EL (cell line): ENCODE results near the gene ITGB5.

Source experiments
- DNase-seq: peaks from one replicate; pipeline ENCODE4 v3.0.0-alpha.2; 2016

ITGB5 gene, protein sequence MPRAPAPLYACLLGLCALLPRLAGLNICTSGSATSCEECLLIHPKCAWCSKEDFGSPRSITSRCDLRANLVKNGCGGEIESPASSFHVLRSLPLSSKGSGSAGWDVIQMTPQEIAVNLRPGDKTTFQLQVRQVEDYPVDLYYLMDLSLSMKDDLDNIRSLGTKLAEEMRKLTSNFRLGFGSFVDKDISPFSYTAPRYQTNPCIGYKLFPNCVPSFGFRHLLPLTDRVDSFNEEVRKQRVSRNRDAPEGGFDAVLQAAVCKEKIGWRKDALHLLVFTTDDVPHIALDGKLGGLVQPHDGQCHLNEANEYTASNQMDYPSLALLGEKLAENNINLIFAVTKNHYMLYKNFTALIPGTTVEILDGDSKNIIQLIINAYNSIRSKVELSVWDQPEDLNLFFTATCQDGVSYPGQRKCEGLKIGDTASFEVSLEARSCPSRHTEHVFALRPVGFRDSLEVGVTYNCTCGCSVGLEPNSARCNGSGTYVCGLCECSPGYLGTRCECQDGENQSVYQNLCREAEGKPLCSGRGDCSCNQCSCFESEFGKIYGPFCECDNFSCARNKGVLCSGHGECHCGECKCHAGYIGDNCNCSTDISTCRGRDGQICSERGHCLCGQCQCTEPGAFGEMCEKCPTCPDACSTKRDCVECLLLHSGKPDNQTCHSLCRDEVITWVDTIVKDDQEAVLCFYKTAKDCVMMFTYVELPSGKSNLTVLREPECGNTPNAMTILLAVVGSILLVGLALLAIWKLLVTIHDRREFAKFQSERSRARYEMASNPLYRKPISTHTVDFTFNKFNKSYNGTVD

DNA sequence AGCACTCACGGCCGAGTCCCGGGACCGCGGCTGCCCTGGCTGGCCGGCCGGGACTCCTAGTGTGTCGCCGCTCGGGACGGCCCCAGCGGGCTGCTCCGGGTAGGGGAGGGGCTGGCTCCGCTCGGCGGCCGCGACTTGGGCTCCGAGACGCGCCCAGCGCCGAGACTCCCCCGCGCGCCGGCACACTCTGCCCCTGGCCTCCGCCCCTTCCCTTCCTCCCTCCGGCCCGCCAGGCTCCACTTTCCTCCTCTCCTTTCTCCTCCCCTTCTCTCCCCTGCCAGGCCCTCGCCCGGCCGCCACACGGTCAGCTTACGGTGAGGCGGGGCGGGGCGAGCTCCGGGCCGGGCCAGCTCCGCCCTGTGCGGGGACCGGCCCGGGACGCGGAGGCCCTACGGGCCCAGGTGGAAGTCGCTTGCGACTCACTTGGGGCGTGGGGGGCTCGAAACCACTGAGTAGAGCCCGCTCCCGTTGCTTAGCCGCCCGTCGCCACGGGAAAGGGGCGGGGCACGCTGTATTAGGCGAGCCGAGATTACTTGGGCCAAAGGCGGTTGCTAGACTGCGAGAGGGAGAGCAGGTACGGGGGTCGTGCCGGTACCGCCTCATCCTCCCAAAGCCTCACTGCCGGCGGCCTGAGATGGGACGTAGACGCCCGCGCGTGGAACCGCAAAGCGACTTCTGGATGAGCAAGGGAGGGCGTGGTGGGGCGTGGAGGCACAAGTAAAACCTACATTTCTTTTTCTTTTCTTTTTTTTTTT lies at the start of gene ITGB5:
Gene ITGB5 (minus strand): TSS at position 189 of the 755 bp plus-strand sequence. CDS start 365 bp downstream, outside the sequence.
- DNase-seq: peak; percentile 80

DNA sequence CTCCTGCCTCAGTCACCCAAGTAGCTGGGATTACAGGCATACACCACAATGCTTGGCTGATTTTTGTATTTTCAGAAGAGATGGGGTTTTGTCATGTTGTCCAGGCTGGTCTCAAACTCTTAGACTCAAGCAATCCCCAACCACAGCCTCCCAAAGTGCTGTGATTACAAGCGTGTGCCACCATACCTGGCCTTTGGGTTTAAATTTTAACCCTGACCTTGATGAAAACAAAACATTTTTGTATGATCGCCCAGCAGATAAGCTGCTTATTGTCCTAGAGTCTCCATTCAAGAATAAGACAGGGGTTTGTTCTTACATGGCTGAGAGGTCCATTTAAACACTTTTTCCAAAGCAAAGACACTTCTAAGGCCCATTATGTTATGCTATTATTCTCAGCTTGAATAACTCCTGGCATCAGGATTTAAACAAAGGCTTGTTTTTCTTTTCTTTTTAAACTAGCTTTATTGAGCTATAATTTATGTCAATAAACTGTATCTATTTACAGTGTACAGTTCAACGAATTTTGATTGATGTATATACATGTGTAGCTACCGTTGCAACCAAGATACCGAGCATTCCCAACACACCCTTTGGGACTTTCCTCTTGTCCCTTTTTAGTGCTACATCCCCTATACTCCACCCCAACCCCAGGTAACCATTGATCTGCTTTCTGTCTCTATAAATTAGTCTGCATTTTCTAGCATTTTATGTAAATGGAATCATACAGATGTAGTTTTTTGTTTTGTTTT lies 48.8 kb upstream of the ITGB5 start:
- no peak for DNase-seq

DNA sequence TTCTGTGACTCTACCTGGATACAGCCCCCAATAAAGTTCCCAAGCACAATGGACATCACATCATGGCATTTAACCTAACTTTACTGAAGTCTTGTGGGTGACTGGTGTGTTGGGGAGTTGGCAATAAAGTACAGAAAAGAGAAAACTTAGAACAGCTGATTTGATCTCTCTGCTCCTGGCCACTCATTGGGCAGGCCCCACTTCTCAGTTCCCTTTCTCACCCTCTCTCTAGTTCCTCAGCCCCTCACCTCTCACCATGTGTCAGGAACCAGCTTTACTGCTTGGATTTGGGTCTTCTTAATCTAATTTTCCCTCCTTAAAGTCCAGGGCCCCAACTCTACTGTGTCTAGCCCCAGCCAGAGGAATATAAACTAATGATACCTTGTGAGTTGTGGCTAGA lies 48.1 kb upstream of the ITGB5 start:
- no peak for DNase-seq

DNA sequence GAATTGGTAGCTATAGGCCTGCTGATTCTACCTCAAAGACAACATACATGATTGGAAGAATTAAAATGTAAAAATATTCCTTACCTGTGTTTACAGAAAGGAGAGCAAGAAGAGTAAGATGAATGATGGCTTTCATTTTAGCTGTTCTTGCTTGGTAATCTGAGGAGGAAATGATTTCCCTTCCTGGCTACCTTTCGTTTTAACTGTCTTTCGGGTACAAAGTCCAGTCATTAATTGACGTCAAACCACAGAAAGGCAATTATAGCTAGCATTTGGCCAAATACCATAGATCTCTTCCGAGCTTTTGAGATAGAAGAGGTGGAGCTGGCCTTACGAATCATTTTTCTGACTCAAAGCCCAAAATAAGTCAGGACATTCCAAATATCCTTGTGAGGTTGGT lies 47.4 kb upstream of the ITGB5 start, which contains the start of gene MUC13:
Gene MUC13 (minus strand): TSS at position 175 of the 400 bp plus-strand sequence. CDS start 39 bp downstream, at position 136.
- DNase-seq: no peak

DNA sequence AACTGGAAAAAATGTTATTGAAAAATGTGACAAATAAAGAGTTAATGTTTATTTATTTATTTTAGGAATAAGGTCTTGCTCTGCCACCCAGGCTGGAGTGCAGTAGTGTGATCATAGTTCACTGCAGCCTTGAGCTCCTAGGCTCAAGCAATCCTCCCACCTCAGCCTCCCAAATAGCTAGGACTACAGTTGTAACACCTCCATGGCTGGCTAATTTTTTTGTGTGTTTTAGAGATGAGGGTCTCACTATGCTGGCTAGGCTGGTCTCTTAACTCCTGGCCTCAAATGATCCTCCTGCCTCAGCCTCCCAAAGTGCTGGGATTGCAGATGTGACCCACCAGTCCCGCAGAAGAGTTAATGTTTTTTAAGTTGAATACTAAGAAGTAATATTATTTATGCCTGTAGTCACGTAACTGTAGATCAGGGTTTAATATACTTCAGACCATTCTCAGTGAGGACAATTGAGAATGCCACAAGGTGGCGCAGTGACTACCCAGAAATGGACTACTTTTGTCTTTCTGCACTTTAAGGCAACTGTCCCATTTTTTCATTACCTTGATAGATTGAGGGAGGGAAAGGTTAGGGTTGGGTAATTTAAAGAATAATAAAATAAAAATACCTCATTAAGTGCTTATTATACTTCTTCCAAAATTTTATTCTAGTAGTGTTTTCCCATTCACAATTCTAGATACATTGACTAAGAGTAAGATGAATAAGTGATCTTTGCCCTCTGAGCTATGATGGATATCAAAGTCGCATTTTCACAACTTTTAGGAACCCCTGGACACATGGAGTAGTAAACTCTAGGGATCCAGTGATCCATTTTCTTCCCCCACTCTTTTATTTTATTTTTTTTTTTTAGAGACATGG lies 41.4 kb upstream of the ITGB5 start:
- peak; percentile 71 for DNase-seq

DNA sequence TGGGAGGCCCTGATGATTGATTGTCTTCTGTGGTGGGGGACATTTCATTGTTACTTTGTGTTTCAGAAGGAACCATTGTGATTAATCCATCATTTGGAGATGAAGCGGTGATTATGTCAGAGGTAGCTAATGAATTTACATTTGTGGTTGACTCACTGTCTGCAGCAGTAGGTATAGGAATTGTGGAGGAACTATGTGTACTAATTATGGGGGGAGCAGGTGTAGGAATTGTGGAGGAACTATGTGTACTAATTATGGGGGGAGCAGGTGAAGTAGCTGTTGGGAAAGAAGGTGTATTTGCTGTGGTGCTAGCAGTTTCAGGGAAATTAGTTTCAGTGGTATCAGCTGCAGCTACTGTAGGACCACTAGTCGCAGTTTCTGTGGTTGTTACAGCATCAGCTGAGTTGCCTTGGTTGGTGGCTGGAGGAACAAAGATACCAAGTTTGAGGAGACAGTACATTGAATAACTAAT lies 40.4 kb upstream of the ITGB5 start:
- no peak for DNase-seq

DNA sequence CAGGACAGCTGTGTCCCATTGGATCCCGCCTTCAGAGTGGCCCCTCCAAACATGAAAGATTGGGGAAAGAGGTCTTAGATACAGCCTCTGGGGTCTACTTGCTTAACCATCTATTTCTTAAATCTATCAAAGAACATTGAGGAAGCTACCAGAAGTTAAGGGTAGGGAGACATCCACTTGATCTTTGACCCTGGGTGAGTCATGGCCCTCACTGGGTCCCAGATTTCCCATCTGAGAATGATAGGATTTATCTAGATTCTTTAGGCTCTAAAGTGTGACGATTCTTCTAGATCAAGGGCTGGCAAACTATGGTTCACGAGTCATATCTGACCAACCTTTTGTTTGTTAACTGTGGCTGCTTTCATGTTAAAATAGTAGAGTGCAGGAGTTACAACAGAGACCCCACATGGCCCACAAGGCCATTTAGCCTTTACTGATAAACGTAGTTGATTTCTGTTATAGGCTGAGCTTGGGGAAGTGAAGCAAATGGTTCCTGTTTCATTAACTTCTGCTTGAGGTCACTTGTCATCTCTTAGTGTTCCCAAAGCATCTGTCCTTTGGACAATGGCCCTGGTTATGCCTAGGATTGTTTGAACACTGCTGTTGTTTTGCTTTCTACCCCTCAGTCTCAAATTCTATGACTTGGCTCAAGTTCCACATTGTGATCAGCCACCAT lies 39.4 kb upstream of the ITGB5 start:
- DNase-seq: peak; percentile 11

DNA sequence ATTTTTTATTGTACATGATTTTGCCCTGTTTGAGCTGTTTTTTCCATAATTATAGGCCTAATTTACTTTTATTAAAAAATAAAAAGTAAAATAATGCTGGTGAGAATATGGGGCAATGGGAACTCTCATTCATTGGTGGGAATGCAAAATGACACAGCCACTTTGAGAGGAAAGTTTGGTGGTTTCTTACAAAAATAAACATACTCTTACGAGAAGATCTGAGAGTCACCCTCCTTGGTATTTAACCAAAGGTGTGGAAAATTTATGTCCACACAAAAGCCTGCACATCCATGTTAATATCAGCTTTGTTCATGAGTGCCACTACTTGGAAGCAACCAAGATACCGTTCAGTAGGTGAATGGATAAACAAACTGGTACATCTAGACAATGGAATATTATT lies 37.6 kb upstream of the ITGB5 start:
- peak; percentile 10 for DNase-seq

DNA sequence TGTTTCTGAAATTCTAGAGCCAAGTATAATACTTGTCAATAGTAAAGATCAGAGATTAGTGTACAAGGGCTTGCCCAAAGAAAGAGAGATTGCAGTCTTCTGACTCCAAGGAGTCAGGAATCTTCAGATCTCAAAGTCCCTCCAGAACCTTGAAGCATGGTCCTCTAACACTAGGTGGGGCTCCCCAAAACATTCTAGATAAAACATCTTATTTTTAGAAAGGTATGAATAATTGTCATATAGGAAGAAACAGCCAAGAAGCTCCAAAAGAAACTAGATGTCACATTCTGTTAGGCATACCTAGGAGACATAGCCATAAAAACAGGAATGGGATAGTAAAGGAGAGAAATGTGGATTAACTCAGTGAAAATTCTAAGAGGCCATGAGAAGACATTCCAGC lies 36.7 kb upstream of the ITGB5 start:
- DNase-seq: peak; percentile 5

DNA sequence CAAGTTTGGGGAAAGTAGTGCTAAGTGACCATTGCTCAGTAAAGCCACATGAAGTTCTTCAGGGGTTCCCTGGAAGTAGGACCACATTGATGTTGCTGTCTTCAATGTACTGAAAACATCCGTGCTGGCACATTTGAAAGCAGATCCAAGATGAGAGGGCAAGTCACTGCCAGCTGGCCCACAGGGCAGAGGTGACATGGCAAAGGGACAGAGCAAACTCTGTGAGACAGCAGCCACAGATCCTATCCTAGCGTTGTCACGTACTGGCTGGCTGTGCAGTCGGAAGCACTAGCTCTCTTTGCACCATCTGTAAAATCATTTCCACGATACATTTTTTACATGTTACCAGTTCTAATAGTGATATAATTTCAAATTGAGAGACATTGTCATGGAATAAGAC lies 33.6 kb upstream of the ITGB5 start:
- no peak for DNase-seq

DNA sequence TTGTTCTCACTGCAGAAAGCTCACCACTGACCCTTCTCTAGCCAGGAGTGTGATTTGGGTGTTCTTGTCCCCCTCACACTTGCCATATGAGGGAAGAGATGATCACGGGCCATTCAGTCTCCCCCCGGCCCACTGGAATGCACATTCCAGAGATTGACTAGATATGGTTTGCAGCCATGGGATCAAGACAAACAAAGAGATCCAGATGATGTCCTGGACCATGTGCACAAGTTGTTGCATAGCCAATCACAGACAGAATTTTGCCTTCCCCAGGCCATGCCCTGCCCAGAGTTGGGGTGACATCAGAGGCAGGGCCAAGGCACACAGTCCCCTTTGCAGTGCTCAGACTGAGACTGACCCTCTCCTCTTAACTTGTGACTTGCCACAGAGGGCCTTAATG lies 32.6 kb upstream of the ITGB5 start:
- peak; percentile 58 for DNase-seq

DNA sequence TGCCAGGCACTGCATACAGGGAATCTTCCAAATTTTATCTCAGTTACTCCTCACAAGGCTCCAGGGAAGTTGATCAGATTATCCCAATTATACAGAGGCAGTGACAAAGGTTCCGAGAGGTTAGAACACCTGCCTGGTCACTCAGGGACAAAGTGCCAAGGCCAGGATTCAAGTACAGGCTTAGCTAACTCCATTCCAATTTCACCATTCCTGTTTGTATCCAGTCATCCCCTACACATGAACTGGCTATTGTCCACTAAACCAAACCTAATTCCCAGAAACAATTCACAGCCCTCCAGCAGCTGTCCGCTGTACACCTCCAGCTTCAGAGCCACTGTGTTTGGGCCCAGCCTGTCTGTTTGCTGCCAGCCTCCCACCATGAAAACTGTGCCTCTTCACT lies 31.4 kb upstream of the ITGB5 start:
- DNase-seq: no peak

DNA sequence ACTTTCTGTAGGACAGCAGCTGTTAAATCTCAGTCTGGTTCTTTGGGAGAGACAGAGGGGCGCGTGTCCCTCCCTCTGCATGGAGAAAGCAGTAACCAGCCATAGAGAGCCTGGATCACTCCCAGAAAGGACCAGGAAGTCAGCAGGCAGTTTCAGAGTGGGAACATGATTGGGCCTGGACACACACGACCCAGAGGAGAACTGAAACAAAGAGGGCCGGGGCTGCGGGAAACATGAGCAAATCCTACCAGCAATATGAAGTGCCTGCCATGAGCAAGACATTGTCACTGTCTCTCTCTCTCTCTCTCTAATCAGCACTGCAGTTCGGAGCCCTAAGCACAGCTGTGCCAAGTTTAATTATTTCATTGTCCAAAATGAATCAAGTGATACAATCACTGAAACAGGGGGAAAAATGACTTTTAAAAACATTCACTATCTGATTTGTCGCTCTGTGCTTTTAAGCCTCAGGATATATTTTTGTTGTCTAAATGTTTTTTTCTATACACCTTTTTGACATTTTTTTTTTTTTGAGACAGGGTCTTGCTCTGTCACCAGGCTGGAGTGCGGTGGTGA lies 29.8 kb upstream of the ITGB5 start:
- no peak for DNase-seq

DNA sequence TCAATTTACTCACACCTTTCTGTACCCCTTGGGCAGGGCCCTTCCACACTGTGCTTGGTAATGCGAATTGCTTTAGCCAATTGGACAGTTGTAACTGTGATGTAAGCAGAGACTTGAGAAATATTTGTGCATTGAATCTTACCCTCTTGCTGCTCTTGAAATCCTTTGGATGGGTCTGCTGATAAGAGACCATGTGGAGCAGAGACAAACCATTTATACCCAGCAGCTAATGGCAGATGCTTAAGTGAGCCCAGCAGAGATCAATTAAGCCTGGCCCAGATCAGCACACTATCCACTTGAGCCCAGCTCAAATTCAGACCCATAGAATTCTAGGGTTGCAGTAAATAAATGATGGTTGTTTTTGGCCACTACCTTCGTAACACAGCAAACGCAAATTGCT lies 28.1 kb upstream of the ITGB5 start:
- no peak for DNase-seq

DNA sequence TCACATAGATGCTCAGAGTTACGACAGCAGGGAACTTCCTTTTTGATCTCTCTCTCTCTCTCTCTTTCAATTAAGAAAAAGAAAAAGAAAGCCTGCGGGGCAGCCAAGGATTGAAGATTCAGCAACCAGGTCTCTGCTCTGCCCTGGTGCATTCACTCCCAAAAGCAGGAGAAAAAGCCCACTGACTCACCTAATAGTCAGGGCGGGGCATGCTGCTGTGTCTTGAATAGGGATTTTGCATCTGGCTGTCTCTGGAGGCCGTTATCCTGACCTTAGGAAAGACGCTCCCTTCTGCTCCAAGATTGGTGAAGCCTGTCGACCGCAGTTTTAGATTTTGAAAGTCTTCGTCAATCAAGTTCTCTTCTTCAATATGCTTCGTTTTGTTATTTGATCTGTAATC lies 20.8 kb upstream of the ITGB5 start:
- no peak for DNase-seq

DNA sequence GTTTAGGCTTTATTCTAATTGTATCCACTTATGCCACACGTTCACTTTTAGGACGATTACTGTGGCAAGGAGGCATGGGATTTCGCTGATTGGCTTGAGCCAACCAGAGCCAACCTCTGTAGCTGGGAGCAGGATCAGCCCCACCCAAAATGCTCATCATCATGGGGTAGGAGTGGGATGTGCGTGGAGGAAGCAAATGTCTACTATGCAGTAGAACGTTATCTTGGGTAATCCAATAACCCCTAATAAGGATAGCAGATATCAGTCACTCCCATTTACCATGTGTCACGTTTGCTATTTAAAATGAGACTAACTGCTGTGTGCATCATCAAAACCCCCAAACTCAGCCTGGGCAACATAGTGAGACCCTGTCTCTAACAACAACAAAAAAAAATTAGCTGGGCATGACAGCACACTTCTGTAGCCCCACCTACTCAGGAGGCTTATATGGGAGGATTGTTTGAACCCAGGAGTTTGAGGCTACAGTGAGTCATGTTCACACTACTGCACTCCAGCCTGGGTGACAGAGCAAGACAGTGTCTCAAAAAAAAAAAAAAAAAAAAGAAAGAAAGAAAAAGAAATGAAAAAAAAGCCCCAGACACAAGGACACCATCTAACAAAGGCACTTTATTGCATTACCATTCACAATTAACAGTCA lies 17.8 kb upstream of the ITGB5 start:
- no peak for DNase-seq

DNA sequence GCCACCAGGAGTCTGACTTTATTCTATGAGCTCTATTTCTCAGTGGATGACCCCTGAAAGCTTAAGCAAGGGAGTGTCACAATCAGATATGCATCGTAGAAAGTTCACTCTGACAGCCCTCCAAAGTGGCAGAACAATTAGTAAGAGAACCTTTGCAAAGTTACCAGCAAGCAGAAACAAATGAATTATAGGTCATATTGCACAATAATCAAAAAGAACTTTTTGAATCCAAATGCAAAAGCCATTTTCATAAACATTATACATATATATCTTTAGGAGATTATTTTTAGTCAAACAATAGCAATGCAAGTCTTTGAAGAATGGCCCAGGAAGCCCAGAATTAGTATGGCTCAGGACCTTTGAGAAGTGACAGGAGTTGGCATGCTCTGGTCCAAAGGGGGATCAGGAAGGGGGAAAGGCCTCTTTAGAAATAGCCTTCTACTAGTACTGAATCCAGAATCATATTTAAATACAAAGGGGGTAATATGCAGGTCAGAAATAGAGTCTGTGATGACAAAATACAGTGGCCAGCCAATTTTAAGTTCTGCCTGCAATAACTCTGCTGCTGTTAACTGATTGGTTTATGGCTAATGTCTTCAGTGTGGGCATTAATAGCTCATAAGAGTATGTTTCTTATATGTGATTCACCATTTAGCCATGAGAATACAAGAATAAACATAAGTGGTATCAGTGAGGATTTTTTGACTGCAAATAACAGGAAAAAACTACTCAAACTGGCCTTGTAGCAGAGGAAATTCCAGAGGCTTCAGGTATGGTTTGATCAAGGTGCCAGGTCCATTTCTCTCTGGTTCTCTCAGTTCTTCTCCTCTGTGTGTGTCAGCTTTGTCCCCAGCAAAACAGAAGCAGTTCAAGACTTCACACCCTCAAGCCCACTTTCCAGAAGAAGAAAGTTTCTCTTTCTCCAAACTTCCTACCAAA lies 17.0 kb upstream of the ITGB5 start:
- no peak for DNase-seq

DNA sequence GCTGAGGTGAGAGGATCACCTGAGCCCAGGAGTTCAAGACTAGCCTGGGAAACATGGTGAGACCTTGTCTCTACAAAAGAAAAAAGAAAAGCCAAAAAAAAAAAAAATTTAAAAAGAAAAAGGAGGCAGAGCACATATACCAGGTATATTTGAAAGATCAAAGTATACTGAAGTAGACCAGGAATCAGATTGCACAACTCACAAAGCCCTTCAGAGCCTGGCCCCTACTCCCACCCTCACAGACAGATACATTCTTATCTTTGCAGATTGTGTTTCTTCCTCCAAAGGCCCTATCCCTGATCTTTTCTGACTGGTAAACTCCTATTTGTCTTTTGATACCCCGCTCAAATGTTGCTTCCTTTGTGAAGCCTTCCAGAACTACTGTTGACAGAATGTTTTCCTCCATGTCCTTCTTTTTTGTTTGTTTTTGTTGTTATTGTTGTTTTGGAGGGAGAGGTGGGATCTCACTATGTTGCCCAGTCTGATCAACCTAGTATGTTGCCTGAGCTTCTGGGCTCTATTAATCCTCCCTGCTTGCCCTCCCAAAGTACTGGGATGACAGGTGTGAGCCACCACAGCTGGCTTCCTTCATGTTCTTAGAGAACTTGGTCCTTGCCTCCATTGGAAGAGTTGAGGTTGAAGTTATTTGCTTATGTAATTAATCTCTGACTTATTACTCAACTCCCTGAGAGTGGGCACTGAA lies 9.8 kb upstream of the ITGB5 start:
- no peak for DNase-seq
